Ishikawa (cell line): ENCODE results near the gene SNN.

Experiments used
- CEBPB ChIP-seq: IDR thresholded peaks from 2 replicates; pipeline ENCODE4 v1.6.1; 2012
- CREB1 ChIP-seq: IDR thresholded peaks from 2 replicates; pipeline ENCODE4 v1.6.1; 2012; ENCODE audit warnings: low read depth
- EGR1 ChIP-seq: IDR thresholded peaks from 2 replicates; pipeline ENCODE4 v1.6.1; 2012
- EP300 ChIP-seq: IDR thresholded peaks from 2 replicates; pipeline ENCODE4 v1.6.1; 2012; ENCODE audit warnings: borderline replicate concordance
- FOXM1 ChIP-seq: IDR thresholded peaks from 2 replicates; pipeline ENCODE4 v1.6.1; 2012; ENCODE audit warnings: low read depth, borderline replicate concordance
- MAX ChIP-seq: IDR thresholded peaks from 2 replicates; pipeline ENCODE4 v1.6.1; 2012
- NFIC ChIP-seq: IDR thresholded peaks from 2 replicates; pipeline ENCODE4 v1.6.1; 2012
- RAD21 ChIP-seq: IDR thresholded peaks from 2 replicates; pipeline ENCODE4 v1.6.1; 2012; ENCODE audit warnings: low read depth
- REST ChIP-seq: IDR thresholded peaks from 2 replicates; pipeline ENCODE4 v1.6.1; 2012; ENCODE audit warnings: low read depth, mild to moderate bottlenecking
- TAF1 ChIP-seq: IDR thresholded peaks from 2 replicates; pipeline ENCODE4 v1.6.1; 2012; ENCODE audit warnings: low read depth, mild to moderate bottlenecking
- TCF12 ChIP-seq: IDR thresholded peaks from 2 replicates; pipeline ENCODE4 v1.6.1; 2012; ENCODE audit warnings: low read depth
- TEAD4 ChIP-seq: IDR thresholded peaks from 2 replicates; pipeline ENCODE4 v1.6.1; 2012
- USF1 ChIP-seq: IDR thresholded peaks from 2 replicates; pipeline ENCODE4 v1.6.1; 2012
- YY1 ChIP-seq: IDR thresholded peaks from 2 replicates; pipeline ENCODE4 v1.6.1; 2012; ENCODE audit warnings: low read depth
- ZBTB7A ChIP-seq: IDR thresholded peaks from 2 replicates; pipeline ENCODE4 v1.6.1; 2012; ENCODE audit warnings: low read depth

Gene SNN

GRCh38 chr16:11621920-11622651 lies 46.2 kb upstream of the SNN start:
- TF ChIP-seq TEAD4, result no peak
- no peak for TF ChIP-seq ZBTB7A
- TF ChIP-seq TCF12, result no peak
- no peak for TF ChIP-seq MAX

GRCh38 chr16:11624205-11624604 lies 44.0 kb upstream of the SNN start:
- no peak for TF ChIP-seq REST
- TF ChIP-seq FOXM1, result no peak
- TF ChIP-seq TCF12, result no peak
- TF ChIP-seq CEBPB, result no peak
- no peak for TF ChIP-seq MAX
- no peak for TF ChIP-seq EP300
- no peak for TF ChIP-seq EGR1
- TF ChIP-seq RAD21, result no peak

GRCh38 chr16:11624636-11625607 lies 43.3 kb upstream of the SNN start:
- TF ChIP-seq CEBPB (no peak), NFIC (no peak), YY1 (no peak), EP300 (no peak), USF1 (no peak), CREB1 (no peak), FOXM1 (no peak), EGR1 (no peak), TAF1 (no peak), RAD21 (no peak), REST (no peak), TEAD4 (no peak)

- no peak for TF ChIP-seq NFIC
- TF ChIP-seq TCF12, result no peak
- no peak for TF ChIP-seq USF1
- TF ChIP-seq EGR1, result no peak
- TF ChIP-seq CEBPB, result no peak
- no peak for TF ChIP-seq TAF1
These were observed 42.5 kb upstream of the SNN start for GRCh38 chr16:11625769-11626168.

GRCh38 chr16:11626657-11627291 lies 41.5 kb upstream of the SNN start:
- no peak for TF ChIP-seq TAF1
- no peak for TF ChIP-seq TCF12
- TF ChIP-seq USF1, result no peak
- no peak for TF ChIP-seq ZBTB7A
- TF ChIP-seq CREB1, result no peak
- TF ChIP-seq FOXM1, result no peak
- no peak for TF ChIP-seq YY1
- TF ChIP-seq CEBPB, result no peak
- TF ChIP-seq TEAD4, result no peak
- no peak for TF ChIP-seq RAD21
- TF ChIP-seq MAX, result no peak
- TF ChIP-seq EGR1, result no peak
